Measurements from ENCODE around the gene DSCAM. TPM values are rescaled to one million over a fixed set of nuclear protein-coding genes. Genes with fewer than 3 reads are reported as not detected.

The DSCAM gene
- total RNA-seq, 4 donors from 2014 or later, result not detected

DNA sequence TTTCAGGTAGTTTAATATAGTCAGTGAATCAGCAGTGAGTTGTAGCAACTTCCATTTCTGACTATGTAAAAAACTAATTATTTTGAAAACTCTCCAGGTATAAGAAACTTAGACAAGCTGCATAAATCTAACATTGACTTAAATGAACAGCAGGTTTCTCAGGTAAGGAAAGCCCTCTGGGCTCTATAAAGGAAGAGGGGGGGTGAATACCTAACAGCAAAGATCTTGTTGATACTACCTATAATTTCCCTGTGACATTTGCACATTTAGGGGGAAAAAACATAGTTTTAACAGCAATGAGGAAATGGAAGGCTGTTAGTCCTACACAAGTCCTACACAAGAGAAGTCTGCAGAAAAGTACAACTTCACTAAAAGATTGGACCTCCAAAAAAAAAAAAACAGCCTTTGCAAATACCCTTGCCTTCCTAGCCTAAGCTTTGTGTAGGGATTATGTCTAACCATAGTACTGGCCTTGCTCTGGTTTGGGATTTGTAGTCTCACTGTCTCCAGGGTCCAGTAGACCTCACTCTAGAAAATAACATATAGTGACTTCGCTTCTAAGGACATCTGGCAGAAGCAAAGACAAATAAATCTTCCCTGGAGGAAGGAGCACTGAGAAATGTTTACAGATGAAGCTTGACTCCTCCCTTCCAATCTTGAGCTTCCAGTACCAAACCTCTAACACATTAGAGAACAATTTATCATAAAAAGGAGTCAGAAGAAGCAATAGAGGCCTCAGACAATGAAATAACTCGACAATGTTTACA lies 459.8 kb downstream of the DSCAM start:
- DNase-seq (ENCODE audit: low spot score in 2 of 2), result no peak
- TF ChIP-seq POLR2A (IDR thresholded peaks at IDR 0.05), result no peak
- TF ChIP-seq, protein P1, sequence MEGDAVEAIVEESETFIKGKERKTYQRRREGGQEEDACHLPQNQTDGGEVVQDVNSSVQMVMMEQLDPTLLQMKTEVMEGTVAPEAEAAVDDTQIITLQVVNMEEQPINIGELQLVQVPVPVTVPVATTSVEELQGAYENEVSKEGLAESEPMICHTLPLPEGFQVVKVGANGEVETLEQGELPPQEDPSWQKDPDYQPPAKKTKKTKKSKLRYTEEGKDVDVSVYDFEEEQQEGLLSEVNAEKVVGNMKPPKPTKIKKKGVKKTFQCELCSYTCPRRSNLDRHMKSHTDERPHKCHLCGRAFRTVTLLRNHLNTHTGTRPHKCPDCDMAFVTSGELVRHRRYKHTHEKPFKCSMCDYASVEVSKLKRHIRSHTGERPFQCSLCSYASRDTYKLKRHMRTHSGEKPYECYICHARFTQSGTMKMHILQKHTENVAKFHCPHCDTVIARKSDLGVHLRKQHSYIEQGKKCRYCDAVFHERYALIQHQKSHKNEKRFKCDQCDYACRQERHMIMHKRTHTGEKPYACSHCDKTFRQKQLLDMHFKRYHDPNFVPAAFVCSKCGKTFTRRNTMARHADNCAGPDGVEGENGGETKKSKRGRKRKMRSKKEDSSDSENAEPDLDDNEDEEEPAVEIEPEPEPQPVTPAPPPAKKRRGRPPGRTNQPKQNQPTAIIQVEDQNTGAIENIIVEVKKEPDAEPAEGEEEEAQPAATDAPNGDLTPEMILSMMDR (IDR thresholded peaks at IDR 0.05), result no peak
- H3K4me3 ChIP-seq (ENCODE audit: low read depth, poor library complexity, severe bottlenecking), result no peak overlapping the region
- 50 to 52% methylated on average over 2 of the region's 2 CpGs for WGBS, 2 donors
- intact Hi-C loops (cut with DNase I; ENCODE audit: low total_unique reads), result no loop called here

DNA sequence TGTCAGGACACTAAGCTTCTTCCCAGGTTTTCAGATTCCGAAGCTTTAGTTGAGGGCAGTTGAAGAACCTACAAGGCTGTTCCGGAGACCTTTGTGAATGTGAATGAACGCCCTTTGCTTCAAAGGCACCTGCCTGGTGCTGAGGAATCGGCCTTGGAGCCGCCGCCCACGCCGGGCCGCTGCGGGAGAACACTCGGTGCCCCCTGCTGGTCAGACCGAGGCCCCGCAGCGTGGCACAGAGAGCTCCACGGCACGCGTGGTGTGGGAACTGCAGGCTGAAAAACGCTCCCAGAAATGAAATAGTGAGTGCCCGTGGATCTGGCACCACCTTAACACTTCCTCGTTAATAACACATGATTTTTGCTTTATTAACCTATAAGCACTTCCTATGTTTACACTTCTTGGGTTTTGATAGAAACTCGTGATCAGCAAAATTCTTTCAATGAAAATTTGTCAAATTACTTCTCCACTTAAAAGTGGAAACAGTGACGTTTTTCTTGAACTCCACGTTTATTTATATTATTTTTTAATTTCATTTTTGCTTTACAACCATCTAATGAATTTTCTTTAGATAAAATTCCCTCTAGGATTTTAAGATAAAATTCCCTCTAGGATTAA lies 460.6 kb downstream of the DSCAM start:
- DNase-seq (ENCODE audit: low spot score in 2 of 2), result no peak
- no peak overlapping the region for H3K4me3 ChIP-seq (ENCODE audit: low read depth, poor library complexity, severe bottlenecking)
- TF ChIP-seq, protein P1 (IDR thresholded peaks at IDR 0.05), result no peak
- TF ChIP-seq POLR2A (IDR thresholded peaks at IDR 0.05), result no peak
- 7 to 12% methylated on average over 23 of the region's 23 CpGs for whole genome bisulfite sequencing, 2 donors
- intact Hi-C loops (cut with DNase I; ENCODE audit: low total_unique reads), result no loop called here

DNA sequence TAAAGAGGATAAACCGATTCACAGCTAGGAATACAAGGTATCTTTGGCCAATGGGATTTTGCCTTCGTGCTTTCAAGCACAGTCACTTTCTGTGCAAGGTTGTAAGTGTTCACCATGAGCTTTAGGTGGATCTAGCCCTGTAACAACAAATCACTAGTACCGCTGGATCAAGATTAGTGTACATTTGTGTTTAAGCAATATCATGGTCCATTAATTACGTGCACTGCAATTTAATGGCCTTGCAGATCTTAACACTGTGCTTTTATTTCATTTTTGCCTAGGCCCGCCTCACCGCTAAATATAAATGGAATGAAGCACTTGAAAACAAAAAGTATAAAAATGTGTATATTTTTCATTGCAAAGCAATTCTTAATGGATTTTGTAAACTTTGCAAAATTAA lies 461.1 kb downstream of the DSCAM start:
- TF ChIP-seq, protein P1 (IDR thresholded peaks at IDR 0.05), result no peak
- TF ChIP-seq POLR2A (IDR thresholded peaks at IDR 0.05), result no peak
- 87 to 90% methylated on average over 6 of the region's 6 CpGs for WGBS, 2 donors
- no peak overlapping the region for H3K4me3 ChIP-seq (ENCODE audit: low read depth, poor library complexity, severe bottlenecking)
- no peak for DNase-seq (ENCODE audit: low spot score in 2 of 2)
- intact Hi-C loops (cut with DNase I; ENCODE audit: low total_unique reads), result no loop called here

DNA sequence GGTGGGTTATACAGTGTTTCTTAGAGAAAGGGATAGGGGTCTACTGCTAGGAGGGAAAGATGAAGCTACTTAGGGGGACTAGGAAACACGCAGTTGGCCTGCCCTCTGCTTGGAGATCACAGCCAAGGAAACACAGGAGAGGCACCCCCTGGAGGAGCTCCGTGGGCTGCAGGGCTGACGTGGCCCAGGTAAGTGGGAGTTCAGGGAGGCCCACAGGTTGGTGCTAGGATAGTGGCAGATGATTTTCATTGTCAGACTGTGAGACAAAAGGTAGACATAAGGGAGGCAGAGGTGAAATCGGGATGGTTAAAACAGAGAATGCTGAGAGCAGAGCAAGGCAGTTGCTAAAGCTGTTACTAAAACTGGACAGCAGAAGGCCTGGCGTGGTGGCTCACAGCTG lies 463.0 kb downstream of the DSCAM start:
- no peak overlapping the region for H3K4me3 ChIP-seq (ENCODE audit: low read depth, poor library complexity, severe bottlenecking)
- DNase-seq (ENCODE audit: low spot score in 2 of 2), result no peak
- intact Hi-C loops (cut with DNase I; ENCODE audit: low total_unique reads), result no loop called here
- TF ChIP-seq POLR2A (IDR thresholded peaks at IDR 0.05), result no peak
- TF ChIP-seq, protein P1 (IDR thresholded peaks at IDR 0.05), result no peak
- 81 to 90% methylated on average over 5 of the region's 5 CpGs for WGBS, 2 donors

DNA sequence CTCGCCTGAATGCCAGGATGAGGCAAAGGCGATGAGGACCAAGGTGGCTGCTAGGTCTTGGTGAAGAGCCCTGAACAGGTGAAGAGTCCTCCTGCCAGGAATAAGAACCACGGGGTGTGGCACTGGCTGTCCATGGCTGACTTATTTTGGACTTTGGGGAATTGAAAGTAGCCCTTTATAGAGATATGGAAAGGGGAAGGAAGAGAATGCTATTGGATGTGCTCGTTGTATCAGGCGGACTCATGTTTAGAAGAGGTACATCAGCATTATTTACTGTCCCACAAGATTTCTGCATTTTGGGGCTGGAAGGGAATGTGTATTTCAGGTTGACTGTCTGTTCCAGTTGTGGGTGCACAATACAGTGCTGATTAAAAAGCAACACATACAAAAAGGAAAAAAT lies 465.8 kb downstream of the DSCAM start:
- intact Hi-C loops (cut with DNase I; ENCODE audit: low total_unique reads), result no loop called here
- 86 to 91% methylated on average over 5 of the region's 5 CpGs for WGBS, 2 donors
- TF ChIP-seq, protein P1 (IDR thresholded peaks at IDR 0.05), result no peak
- no peak for TF ChIP-seq POLR2A (IDR thresholded peaks at IDR 0.05)
- H3K4me3 ChIP-seq (ENCODE audit: low read depth, poor library complexity, severe bottlenecking), result no peak overlapping the region
- DNase-seq (ENCODE audit: low spot score in 2 of 2), result no peak
